HG02870 (cell line): ENCODE measurements around the gene SLC5A10.
"Not testable (repeated sequence)": the region's sequence is repeated elsewhere in the genome, so short reads cannot be mapped to it uniquely, and the experiment has no call there.

Source experiments
- ATAC-seq: cut with Tn5 transposase; IDR thresholded peaks from one replicate; pipeline ENCODE4 v1.9.1; 2021; ENCODE audit warnings: mild to moderate bottlenecking, moderate library complexity; ENCODE audit not compliant: unreplicated experiment

SLC5A10 gene

GRCh38 chr17:18946536-18946935, 5.4 kb upstream of the SLC5A10 start:
- no peak for ATAC-seq

GRCh38 chr17:18947866-18948265, 4.1 kb upstream of the SLC5A10 start:
- no peak for ATAC-seq

- ATAC-seq, result no peak
Measured at GRCh38 chr17:18948476-18949006, 3.4 kb upstream of the SLC5A10 start.

- ATAC-seq, result no peak
Measured at GRCh38 chr17:18949566-18949965, 2.4 kb upstream of the SLC5A10 start.

- no peak for ATAC-seq
Measured at GRCh38 chr17:18950346-18950745, 1.6 kb upstream of the SLC5A10 start.

GRCh38 chr17:18950944-18951905, 740 bp upstream of the SLC5A10 start:
- no peak for ATAC-seq

GRCh38 chr17:18953231-18953728, 1.3 kb downstream of the SLC5A10 start:
- no peak for ATAC-seq

GRCh38 chr17:18954321-18954720, 2.4 kb downstream of the SLC5A10 start:
- ATAC-seq, result no peak

- ATAC-seq, result no peak
Measured at GRCh38 chr17:18955009-18955408, 3.0 kb downstream of the SLC5A10 start.

- not testable (repeated sequence) for ATAC-seq
Measured at GRCh38 chr17:18956021-18956420, 4.1 kb downstream of the SLC5A10 start.

- ATAC-seq, result no peak
Measured at GRCh38 chr17:18956581-18956980, 4.6 kb downstream of the SLC5A10 start.

GRCh38 chr17:18957831-18958230, 5.9 kb downstream of the SLC5A10 start:
- ATAC-seq, result no peak

- ATAC-seq, result no peak
Measured at GRCh38 chr17:18958611-18959010, 6.6 kb downstream of the SLC5A10 start.

- no peak for ATAC-seq
Measured at GRCh38 chr17:18959071-18959844, 7.3 kb downstream of the SLC5A10 start.

GRCh38 chr17:18959845-18960240, 7.9 kb downstream of the SLC5A10 start:
- ATAC-seq, result no peak

GRCh38 chr17:18960241-18960665, 8.3 kb downstream of the SLC5A10 start:
- no peak for ATAC-seq

- peak; percentile 75 for ATAC-seq
Measured at GRCh38 chr17:18960803-18961511, 9.0 kb downstream of the SLC5A10 start.

- ATAC-seq, result peak; percentile 46
Measured at GRCh38 chr17:18961634-18962493, 9.9 kb downstream of the SLC5A10 start.

- no peak for ATAC-seq
Measured at GRCh38 chr17:18962494-18962815, 10.5 kb downstream of the SLC5A10 start.
